Stomach (tissue), 4 donors: ENCODE results near the gene ELMOD3.

ENCODE experiments used
- EP300 ChIP-seq: sonication (generic); formaldehyde crosslinking; IDR thresholded peaks from one replicate; pipeline ENCODE4 v1.6.1; 2017; ENCODE audit warnings: antibody characterized with exemption
- POLR2A ChIP-seq, 4 donors: fragments of 450-650 bp; IDR thresholded peaks; one replicate each; pipeline ENCODE4 v1.6.1; 2016; ENCODE audit warnings: antibody characterized with exemption in 4 of 4, control low read depth in 2 of 4, mild to moderate bottlenecking in 1 of 4, moderate library complexity in 1 of 4
- TF ChIP-seq, protein P1 (sequence below), 7 experiments: fragments of 450-650 bp in 4 of 7; fragments of 200-600 bp in 3 of 7; sonication (generic) in 3 of 7; IDR thresholded peaks; one replicate each; pipeline ENCODE4 v1.5.1; 2016 to 2019; ENCODE audit warnings: antibody characterized with exemption in 7 of 7, control low read depth in 2 of 7, mild to moderate bottlenecking in 1 of 7

DNA sequence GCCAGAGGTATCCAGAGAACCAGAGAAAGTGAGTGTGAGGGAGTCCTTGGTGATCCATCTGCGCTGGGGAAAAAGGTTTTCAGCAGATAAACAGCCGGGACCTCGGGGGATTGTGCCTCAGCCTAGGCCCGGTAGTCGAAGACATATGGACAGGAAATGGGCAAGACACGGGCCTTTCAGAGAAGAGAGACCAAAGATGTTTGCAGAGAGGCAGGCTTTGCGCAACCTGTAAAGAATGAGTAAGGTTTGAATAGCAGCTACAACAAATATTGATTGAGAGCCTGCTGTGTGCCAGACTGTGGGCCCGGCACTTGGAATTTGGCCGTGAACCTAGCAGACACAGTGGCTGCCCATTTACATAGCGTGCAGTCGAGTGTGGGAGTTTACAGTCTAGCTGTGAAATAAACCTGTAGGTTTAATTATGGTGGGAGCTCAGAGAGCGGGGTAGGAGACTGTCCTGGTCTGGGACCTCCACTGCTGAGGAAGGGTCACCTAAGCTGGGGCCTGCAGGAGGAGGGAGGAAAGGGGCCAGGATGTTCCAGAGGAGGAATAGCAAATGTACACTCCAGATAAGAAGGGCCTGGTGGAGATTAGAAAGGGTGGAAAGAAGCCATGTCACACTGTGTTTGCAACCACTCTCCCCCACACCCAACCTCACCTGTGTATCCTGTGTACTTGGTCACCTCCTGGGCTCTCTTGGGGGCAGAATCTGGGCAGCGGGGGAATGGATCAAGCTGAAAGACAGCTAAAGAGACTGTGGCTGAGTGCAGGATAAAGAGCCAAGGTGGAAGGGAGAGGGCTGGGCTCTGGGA, 66.9 kb downstream of the ELMOD3 start:
- TF ChIP-seq, protein P1, sequence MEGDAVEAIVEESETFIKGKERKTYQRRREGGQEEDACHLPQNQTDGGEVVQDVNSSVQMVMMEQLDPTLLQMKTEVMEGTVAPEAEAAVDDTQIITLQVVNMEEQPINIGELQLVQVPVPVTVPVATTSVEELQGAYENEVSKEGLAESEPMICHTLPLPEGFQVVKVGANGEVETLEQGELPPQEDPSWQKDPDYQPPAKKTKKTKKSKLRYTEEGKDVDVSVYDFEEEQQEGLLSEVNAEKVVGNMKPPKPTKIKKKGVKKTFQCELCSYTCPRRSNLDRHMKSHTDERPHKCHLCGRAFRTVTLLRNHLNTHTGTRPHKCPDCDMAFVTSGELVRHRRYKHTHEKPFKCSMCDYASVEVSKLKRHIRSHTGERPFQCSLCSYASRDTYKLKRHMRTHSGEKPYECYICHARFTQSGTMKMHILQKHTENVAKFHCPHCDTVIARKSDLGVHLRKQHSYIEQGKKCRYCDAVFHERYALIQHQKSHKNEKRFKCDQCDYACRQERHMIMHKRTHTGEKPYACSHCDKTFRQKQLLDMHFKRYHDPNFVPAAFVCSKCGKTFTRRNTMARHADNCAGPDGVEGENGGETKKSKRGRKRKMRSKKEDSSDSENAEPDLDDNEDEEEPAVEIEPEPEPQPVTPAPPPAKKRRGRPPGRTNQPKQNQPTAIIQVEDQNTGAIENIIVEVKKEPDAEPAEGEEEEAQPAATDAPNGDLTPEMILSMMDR (IDR thresholded peaks at IDR 0.05) = no peak
- no peak for TF ChIP-seq POLR2A (IDR thresholded peaks at IDR 0.05)
- no peak for TF ChIP-seq EP300
